Measurements from ENCODE around the gene STPG3.

GRCh38 chr9:137221506-137222111, 29.5 kb upstream of the STPG3 start:
- TF ChIP-seq CTCF (IDR thresholded peaks at IDR 0.05; ENCODE audit: insufficient read depth, low read length): no peak
- TF ChIP-seq POLR2AphosphoS5 (IDR thresholded peaks at IDR 0.05; ENCODE audit: low read depth): no peak
- TF ChIP-seq REST (IDR thresholded peaks at IDR 0.05; ENCODE audit: insufficient replicate concordance, low read depth): no peak
- TF ChIP-seq GABPA (IDR thresholded peaks at IDR 0.05; ENCODE audit: low read depth): no peak
- no peak for TF ChIP-seq SPI1 (IDR thresholded peaks at IDR 0.05; ENCODE audit: borderline replicate concordance, low read depth)
